PC-9 (cell line): ENCODE data around the gene CDC27. TPM values are rescaled to one million over a fixed set of nuclear protein-coding genes. Genes with fewer than 3 reads are reported as not detected.

Experiments used
- BruUV-seq: library from RNA; stranded (reverse); fragments of 400-500 nt; replicated peaks from 2 replicates; lab custom pipeline; 2021; lab: Mats Ljungman, UMichigan
- CTCF ChIA-PET: fragments of 300-600 bp; sonication (Branson Sonifier 250); formaldehyde crosslinking; loops from one replicate; lab custom pipeline; 2022; ENCODE audit warnings: antibody characterized with exemption; lab: Charles Lee
- POLR2A ChIA-PET: fragments of 300-600 bp; sonication (Branson Sonifier 250); formaldehyde crosslinking; loops from one replicate; lab custom pipeline; 2022; ENCODE audit warnings: antibody characterized with exemption; ENCODE audit not compliant: unreplicated experiment; lab: Charles Lee
- DNase-seq, 2 experiments: peaks; one replicate each; pipeline versions ENCODE4 v3.0.0 to v3.0.0-alpha.2; 2015 to 2022; ENCODE audit warnings: mixed read lengths in 1 of 2
- H2AFZ ChIP-seq: fragments of 200-600 bp; sonication (generic); 2 replicates; pipeline ENCODE4 v1.8.1; 2017; ENCODE audit warnings: antibody characterized with exemption
- H3F3A ChIP-seq: fragments of 200-600 bp; sonication (generic); 2 replicates; pipeline ENCODE4 v1.8.1; 2017; ENCODE audit warnings: antibody characterized with exemption, mild to moderate bottlenecking, low read depth; ENCODE audit not compliant: insufficient read depth
- H3K27ac ChIP-seq: fragments of 200-600 bp; sonication (generic); 2 replicates; pipeline ENCODE4 v1.6.1; 2016; ENCODE audit warnings: mixed run types
- H3K27me3 ChIP-seq: fragments of 200-600 bp; sonication (generic); 2 replicates; pipeline ENCODE4 v1.6.1; 2016; ENCODE audit warnings: low read depth, mixed run types; ENCODE audit not compliant: insufficient read depth
- H3K36me3 ChIP-seq: fragments of 200-600 bp; sonication (generic); 2 replicates; pipeline ENCODE4 v1.6.1; 2016; ENCODE audit warnings: low read depth, mixed run types
- H3K4me1 ChIP-seq: fragments of 200-600 bp; sonication (generic); replicated peaks from 2 replicates; pipeline ENCODE4 v1.6.1; 2016; ENCODE audit warnings: mixed run types; ENCODE audit not compliant: insufficient read depth
- H3K4me2 ChIP-seq: fragments of 200-600 bp; sonication (generic); 2 replicates; pipeline ENCODE4 v1.6.1; 2017; ENCODE audit warnings: mixed run types
- H3K4me3 ChIP-seq: fragments of 200-600 bp; sonication (generic); 2 replicates; pipeline ENCODE4 v1.6.1; 2016; ENCODE audit warnings: mixed run types
- H3K79me2 ChIP-seq: fragments of 200-600 bp; sonication (generic); 2 replicates; pipeline ENCODE4 v1.6.1; 2017; ENCODE audit warnings: low read depth, mixed run types
- H3K9me2 ChIP-seq: fragments of 200-600 bp; sonication (generic); 2 replicates; pipeline ENCODE4 v1.8.1; 2017; ENCODE audit warnings: mild to moderate bottlenecking; ENCODE audit not compliant: insufficient read depth
- H3K9me3 ChIP-seq: fragments of 200-600 bp; sonication (generic); 2 replicates; pipeline ENCODE4 v1.8.1; 2016; ENCODE audit warnings: low read depth; ENCODE audit not compliant: insufficient read depth
- H4K20me1 ChIP-seq: fragments of 200-600 bp; sonication (generic); 2 replicates; pipeline ENCODE4 v1.8.1; 2017; ENCODE audit not compliant: insufficient read depth
- EZH2 ChIP-seq: fragments of 200-600 bp; sonication (generic); IDR thresholded peaks from 2 replicates; pipeline ENCODE4 v1.8.0; 2017; ENCODE audit warnings: antibody characterized with exemption, low read depth
- intact Hi-C: fragments of 100-400 bp; cut with micrococcal nuclease; formaldehyde crosslinking; loops from one replicate; pipeline ENCODE4 v1.10.0; 2022; ENCODE audit not compliant: unreplicated experiment
- total RNA-seq: library from RNA; stranded (reverse); gene quantifications from 2 replicates; pipeline ENCODE4 v1.2.3, GENCODE V29; 2021
- TF ChIP-seq, protein P1 (sequence below): fragments of 200-600 bp; sonication (generic); conservative IDR thresholded peaks from 2 replicates; pipeline ENCODE4 v1.6.1; 2017; ENCODE audit warnings: mixed run types, antibody characterized with exemption, mild to moderate bottlenecking, moderate library complexity

CDC27 gene
- total RNA-seq, 1 experiment from 2014 or later, result 94.3 TPM

DNA sequence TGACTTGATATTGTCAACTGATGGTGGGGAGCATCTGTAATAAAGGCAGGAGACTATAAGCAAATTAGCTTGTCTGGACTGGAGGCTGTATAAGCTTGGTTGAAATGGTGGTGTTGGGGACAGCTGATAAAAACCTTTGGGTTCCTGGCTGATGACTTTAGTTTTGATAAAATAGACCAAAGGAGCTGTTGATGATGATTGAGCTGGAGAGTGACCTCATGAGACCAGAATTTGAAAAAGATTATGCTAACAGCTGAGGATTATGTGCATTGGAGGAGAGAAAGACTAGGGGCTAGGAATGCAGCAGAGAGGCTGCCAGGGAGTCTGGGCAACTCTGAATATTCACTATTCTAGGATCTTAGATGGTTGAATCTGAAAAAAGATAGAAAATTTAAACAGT lies 8.7 kb upstream of the CDC27 start:
- Histone ChIP-seq H3K4me2 (no peak overlapping the region), H3K27ac (no peak overlapping the region), H2AFZ (no peak overlapping the region), H3K79me2 (no peaks in the 10 kb centered on the region), H3K27me3 (no peaks in the 10 kb centered on the region), H3K4me3 (no peak overlapping the region), H3K9me2 (no peaks in the 10 kb centered on the region), H3K36me3 (no peaks in the 10 kb centered on the region), H4K20me1 (no peaks in the 10 kb centered on the region), H3K9me3 (no peaks in the 10 kb centered on the region), H3F3A (0 out of 2 replicates have a peak, but pooled peaks cover under 1% of the 10 kb centered on the region), H3K4me1 (no peaks in the 10 kb centered on the region)
- intact Hi-C loops, result no loop called here
- ChIA-PET POLR2A (no interaction called here), CTCF (no interaction called here)
- DNase-seq, result no peak
- TF ChIP-seq, protein P1, sequence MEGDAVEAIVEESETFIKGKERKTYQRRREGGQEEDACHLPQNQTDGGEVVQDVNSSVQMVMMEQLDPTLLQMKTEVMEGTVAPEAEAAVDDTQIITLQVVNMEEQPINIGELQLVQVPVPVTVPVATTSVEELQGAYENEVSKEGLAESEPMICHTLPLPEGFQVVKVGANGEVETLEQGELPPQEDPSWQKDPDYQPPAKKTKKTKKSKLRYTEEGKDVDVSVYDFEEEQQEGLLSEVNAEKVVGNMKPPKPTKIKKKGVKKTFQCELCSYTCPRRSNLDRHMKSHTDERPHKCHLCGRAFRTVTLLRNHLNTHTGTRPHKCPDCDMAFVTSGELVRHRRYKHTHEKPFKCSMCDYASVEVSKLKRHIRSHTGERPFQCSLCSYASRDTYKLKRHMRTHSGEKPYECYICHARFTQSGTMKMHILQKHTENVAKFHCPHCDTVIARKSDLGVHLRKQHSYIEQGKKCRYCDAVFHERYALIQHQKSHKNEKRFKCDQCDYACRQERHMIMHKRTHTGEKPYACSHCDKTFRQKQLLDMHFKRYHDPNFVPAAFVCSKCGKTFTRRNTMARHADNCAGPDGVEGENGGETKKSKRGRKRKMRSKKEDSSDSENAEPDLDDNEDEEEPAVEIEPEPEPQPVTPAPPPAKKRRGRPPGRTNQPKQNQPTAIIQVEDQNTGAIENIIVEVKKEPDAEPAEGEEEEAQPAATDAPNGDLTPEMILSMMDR, result no peak
- TF ChIP-seq EZH2, result no peak
- BruUV-seq, result no TSS peak

DNA sequence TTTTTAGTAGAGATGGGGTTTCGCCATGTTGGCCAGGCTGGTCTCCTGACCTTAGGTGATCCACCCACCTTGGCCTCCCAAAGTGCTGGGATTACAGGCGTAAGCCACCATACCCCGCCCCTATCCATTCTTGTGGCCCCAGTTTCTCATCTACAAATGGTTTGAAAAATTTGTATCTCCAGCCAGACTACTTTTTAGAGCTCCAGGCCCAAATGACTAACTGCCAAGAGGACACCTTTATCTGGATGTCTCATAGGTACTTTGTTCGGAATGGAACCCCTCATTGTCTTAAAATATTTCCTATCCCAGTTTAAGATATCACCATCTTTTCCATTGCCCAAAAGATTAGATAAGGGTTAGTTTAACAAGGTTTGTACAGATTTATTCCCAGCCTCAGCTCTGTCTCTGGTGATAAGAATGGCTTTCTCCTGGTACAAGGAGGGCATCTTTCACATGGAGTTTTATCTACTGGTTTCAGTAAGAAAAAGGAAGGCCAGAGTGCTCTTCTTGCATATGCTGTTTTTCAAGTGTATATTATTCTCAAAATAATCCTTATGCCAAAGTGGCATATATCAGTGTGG lies 4.9 kb upstream of the CDC27 start:
- Histone ChIP-seq H3F3A (peaks cover 4% of the 10 kb centered on the region; the same call in 1 of the 2 replicates), H3K4me2 (no peak overlapping the region), H3K27me3 (no peaks in the 10 kb centered on the region), H4K20me1 (no peaks in the 10 kb centered on the region), H3K79me2 (peaks cover under 1% of the 10 kb centered on the region; the same call in 1 of the 2 replicates), H3K36me3 (no peaks in the 10 kb centered on the region), H3K27ac (no peak overlapping the region), H2AFZ (no peak overlapping the region), H3K4me1 (peaks cover 5% of the 10 kb centered on the region; the same call in 1 of the 2 replicates), H3K9me2 (no peaks in the 10 kb centered on the region), H3K9me3 (no peaks in the 10 kb centered on the region), H3K4me3 (no peak overlapping the region)
- no peak for DNase-seq
- intact Hi-C loops, result no loop called here
- CTCF ChIA-PET, result no interaction called here
- TF ChIP-seq, protein P1, result no peak
- TF ChIP-seq EZH2, result no peak
- POLR2A ChIA-PET, result no interaction called here
- BruUV-seq, result no TSS peak

DNA sequence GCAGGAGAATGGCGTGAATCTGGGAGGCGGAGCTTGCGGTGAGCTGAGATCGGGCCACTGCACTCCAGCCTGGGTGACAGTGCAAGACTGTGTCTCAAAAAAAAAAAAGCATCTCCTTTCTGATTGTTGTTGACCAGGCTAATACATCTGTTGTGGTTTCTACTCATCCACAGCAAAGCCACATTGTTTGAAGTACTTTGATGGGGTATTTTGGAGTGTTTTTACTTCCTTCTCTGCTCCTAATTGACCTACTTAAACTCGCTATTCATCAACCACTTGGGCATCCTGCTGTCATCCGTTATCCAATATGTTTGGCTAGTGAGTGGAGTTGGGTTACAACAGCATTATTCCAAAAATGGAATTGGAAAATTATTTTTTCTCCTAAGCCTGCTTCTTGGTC lies 3.5 kb upstream of the CDC27 start:
- Histone ChIP-seq H4K20me1 (no peaks in the 10 kb centered on the region), H3K27ac (no peak overlapping the region), H3K27me3 (no peaks in the 10 kb centered on the region), H3F3A (peaks cover 14% of the 10 kb centered on the region), H3K9me3 (no peaks in the 10 kb centered on the region), H3K36me3 (no peaks in the 10 kb centered on the region), H3K4me3 (no peak overlapping the region), H3K79me2 (peaks cover 15% of the 10 kb centered on the region), H3K4me1 (peaks cover 10% of the 10 kb centered on the region), H3K4me2 (no peak overlapping the region), H2AFZ (no peak overlapping the region), H3K9me2 (no peaks in the 10 kb centered on the region)
- BruUV-seq, result no TSS peak
- CTCF ChIA-PET, result no interaction called here
- no peak for DNase-seq
- POLR2A ChIA-PET, result no interaction called here
- TF ChIP-seq, protein P1, result no peak
- intact Hi-C loops, result no loop called here
